H1 (cell line): ENCODE measurements around the gene COL5A1. TPM values are rescaled to one million over a fixed set of nuclear protein-coding genes. Genes with fewer than 3 reads are reported as not detected.

Experiments
- CTCF ChIA-PET: fragments of 300-600 bp; sonication (Branson Sonifier 250); formaldehyde crosslinking; loops from one replicate; lab custom pipeline; 2021; ENCODE audit not compliant: partially characterized antibody; lab: Charles Lee
- POLR2A ChIA-PET: fragments of 300-600 bp; sonication (Branson Sonifier 250); formaldehyde crosslinking; loops from one replicate; lab custom pipeline; 2021; ENCODE audit warnings: inconsistent platforms; ENCODE audit not compliant: partially characterized antibody; lab: Charles Lee
- DNase-seq, 2 experiments: peaks; one replicate each; pipeline versions ENCODE4 v3.0.0 to v3.0.0-alpha.2; 2010 to 2022; ENCODE audit warnings: low spot score in 2 of 2, low read depth in 1 of 2, mixed read lengths in 1 of 2
- FAIRE-seq: peaks from 2 replicates; lab custom pipeline; 2011; peaks lifted over from hg19 to GRCh38; lab: Jason Lieb, UNC
- H2AFZ ChIP-seq: 2 replicates; pipeline ENCODE4 v1.8.1; 2012; ENCODE audit warnings: low read length, inconsistent platforms
- H2AK5ac ChIP-seq: 2 replicates; pipeline ENCODE4 v1.6.1; 2013; ENCODE audit warnings: low read depth, low read length
- H2BK120ac ChIP-seq: replicated peaks from 2 replicates; pipeline ENCODE3; 2013; ENCODE audit warnings: low read depth, low read length, inconsistent platforms
- H2BK12ac ChIP-seq: 2 replicates; pipeline ENCODE4 v1.6.1; 2013; ENCODE audit warnings: low read depth, low read length
- H2BK15ac ChIP-seq: 2 replicates; pipeline ENCODE4 v1.6.1; 2013; ENCODE audit warnings: low read length
- H2BK20ac ChIP-seq: 2 replicates; pipeline ENCODE4 v1.6.1; 2013; ENCODE audit warnings: low read length
- H2BK5ac ChIP-seq: 2 replicates; pipeline ENCODE4 v1.6.1; 2013; ENCODE audit warnings: low read depth, low read length
- H3K14ac ChIP-seq: 2 replicates; pipeline ENCODE4 v1.6.1; 2013; ENCODE audit warnings: inconsistent platforms; ENCODE audit not compliant: insufficient read length
- H3K18ac ChIP-seq: 2 replicates; pipeline ENCODE4 v1.6.1; 2013; ENCODE audit warnings: low read length; ENCODE audit errors: extremely low read depth
- H3K23ac ChIP-seq: 2 replicates; pipeline ENCODE4 v1.6.1; 2013; ENCODE audit warnings: inconsistent platforms; ENCODE audit not compliant: insufficient read length
- H3K23me2 ChIP-seq: 2 replicates; pipeline ENCODE4 v1.6.1; 2013; ENCODE audit warnings: low read depth, low read length
- H3K27ac ChIP-seq: 2 replicates; pipeline ENCODE4 v1.6.1; 2011; ENCODE audit warnings: low read depth, low read length, inconsistent platforms
- H3K27me3 ChIP-seq, 4 experiments: replicated peaks in 1 of 4; 1 replicate in 1 of 4; 2 replicates in 3 of 4; pipeline versions ENCODE4 v1.6.1 to v1.8.1; 2011 to 2013; ENCODE audit warnings: low read length in 3 of 4, mild to moderate bottlenecking in 3 of 4, inconsistent platforms in 2 of 4, mixed read lengths in 2 of 4, moderate library complexity in 1 of 4; ENCODE audit not compliant: control insufficient read depth in 3 of 4, insufficient read depth in 3 of 4; ENCODE audit errors: extremely low read depth in 1 of 4
- H3K36me3 ChIP-seq, 4 experiments: 2 replicates each; pipeline versions ENCODE4 v1.6.1 to v1.8.1; 2011 to 2013; ENCODE audit warnings: mild to moderate bottlenecking in 4 of 4, low read length in 3 of 4, moderate library complexity in 2 of 4, control low read depth in 1 of 4, inconsistent platforms in 1 of 4; ENCODE audit not compliant: insufficient read depth in 4 of 4, control insufficient read depth in 2 of 4
- H3K4ac ChIP-seq: replicated peaks from 2 replicates; pipeline ENCODE3; 2013; ENCODE audit warnings: low read length, low read depth, mixed read lengths, inconsistent platforms; ENCODE audit not compliant: insufficient read length
- H3K4me1 ChIP-seq, 4 experiments: replicated peaks in 1 of 4; 1 replicate in 1 of 4; 2 replicates in 3 of 4; pipeline versions ENCODE4 v1.6.1 to v1.8.1; 2011 to 2013; ENCODE audit warnings: low read length in 3 of 4, inconsistent platforms in 2 of 4, mixed read lengths in 1 of 4; ENCODE audit not compliant: insufficient read depth in 4 of 4, control insufficient read depth in 3 of 4
- H3K4me2 ChIP-seq, 2 experiments: 2 replicates each; pipeline versions ENCODE4 v1.6.1 to v1.8.1; 2011 to 2013; ENCODE audit warnings: low read depth in 2 of 2, low read length in 2 of 2, control low read depth in 1 of 2, inconsistent platforms in 1 of 2, mild to moderate bottlenecking in 1 of 2; ENCODE audit not compliant: insufficient read depth in 1 of 2
- H3K4me3 ChIP-seq, 4 experiments: fragments of 200-600, 300-600 bp in 1 of 4; sonication (generic), shearing (Covaris generic), sonication (Bioruptor Twin) in 1 of 4; 2 replicates each; pipeline versions ENCODE4 v1.5.1 to v1.8.1; 2011 to 2016; ENCODE audit warnings: low read length in 4 of 4, low read depth in 3 of 4, control low read depth in 2 of 4, inconsistent platforms in 2 of 4, mild to moderate bottlenecking in 2 of 4, mixed read lengths in 1 of 4, moderate library complexity in 1 of 4; ENCODE audit not compliant: insufficient read depth in 2 of 4; ENCODE audit errors: extremely low read depth in 1 of 4
- H3K56ac ChIP-seq: replicated peaks from 2 replicates; pipeline ENCODE3; 2013; ENCODE audit warnings: low read depth, mild to moderate bottlenecking, mixed read lengths, low read length, inconsistent platforms; ENCODE audit not compliant: insufficient read length
- H3K79me1 ChIP-seq: 2 replicates; pipeline ENCODE4 v1.6.1; 2013; ENCODE audit warnings: low read depth, low read length, control low read depth
- H3K79me2 ChIP-seq, 2 experiments: 2 replicates each; pipeline versions ENCODE4 v1.6.1 to v1.8.1; 2012 to 2013; ENCODE audit warnings: low read length in 2 of 2, mild to moderate bottlenecking in 2 of 2, inconsistent platforms in 1 of 2; ENCODE audit not compliant: insufficient read depth in 2 of 2, control insufficient read depth in 1 of 2
- H3K9ac ChIP-seq, 4 experiments: replicated peaks in 1 of 4; 1 replicate in 1 of 4; 2 replicates in 3 of 4; pipeline versions ENCODE4 v1.6.1 to v1.8.1; 2011 to 2013; ENCODE audit warnings: low read depth in 3 of 4, low read length in 3 of 4, control low read depth in 2 of 4, mild to moderate bottlenecking in 2 of 4, moderate library complexity in 2 of 4, inconsistent platforms in 1 of 4; ENCODE audit errors: extremely low read depth in 1 of 4
- H3K9me3 ChIP-seq, 2 experiments: 2 replicates each; pipeline versions ENCODE4 v1.6.1 to v1.8.1; 2012 to 2013; ENCODE audit warnings: mild to moderate bottlenecking in 2 of 2, moderate library complexity in 2 of 2, control low read depth in 1 of 2, inconsistent platforms in 1 of 2, low read depth in 1 of 2, low read length in 1 of 2, mixed read lengths in 1 of 2; ENCODE audit not compliant: insufficient read depth in 2 of 2
- H4K20me1 ChIP-seq, 2 experiments: replicated peaks in 1 of 2; 2 replicates each; pipeline versions ENCODE3 to v1.8.1; 2011 to 2013; ENCODE audit warnings: inconsistent platforms in 2 of 2, low read length in 2 of 2, mild to moderate bottlenecking in 1 of 2; ENCODE audit not compliant: insufficient read depth in 2 of 2, control insufficient read depth in 1 of 2
- H4K5ac ChIP-seq: 2 replicates; pipeline ENCODE4 v1.6.1; 2013; ENCODE audit warnings: low read length, low read depth, mixed read lengths, inconsistent platforms; ENCODE audit not compliant: insufficient read length
- H4K8ac ChIP-seq: 2 replicates; pipeline ENCODE4 v1.8.0; 2013; ENCODE audit warnings: mild to moderate bottlenecking, moderate library complexity, low read length, inconsistent platforms; ENCODE audit not compliant: insufficient read depth; ENCODE audit errors: extremely low read depth
- H4K91ac ChIP-seq: replicated peaks from 2 replicates; pipeline ENCODE3; 2013; ENCODE audit warnings: low read length, mixed read lengths, inconsistent platforms; ENCODE audit not compliant: insufficient read length
- WGBS, 2 experiments: shearing (Covaris generic) in 1 of 2; methylation state at CpG; one replicate each; pipeline versions ENCODE4 v1.1.6 to v1.1.7; 2013 to 2015; ENCODE audit warnings: low lambda C conversion rate in 2 of 2, mixed read lengths in 2 of 2, inconsistent platforms in 1 of 2, low coverage in 1 of 2, missing lambda C conversion rate in 1 of 2; ENCODE audit not compliant: insufficient replicate concordance in 2 of 2, insufficient coverage in 1 of 2, insufficient read length in 1 of 2; ENCODE audit errors: extremely low coverage in 1 of 2, missing lambda C conversion rate in 1 of 2; 5-methylcytosine and 5-hydroxymethylcytosine counted together
- polyA plus RNA-seq, 7 experiments: library from polyadenylated mRNA; depleted of rRNA in 3 of 7; stranded (reverse) in 5 of 7; unstranded in 2 of 7; fragments of >200 nt in 5 of 7; fragments of 200-250 nt in 2 of 7; gene quantifications; 1 replicate in 5 of 7; 2 replicates in 1 of 7; 4 replicates in 1 of 7; pipeline versions ENCODE4 v1.2.1 to v1.2.3, GENCODE V29; 2011 to 2013; ENCODE audit warnings: missing spikeins in 2 of 7, mixed read lengths in 2 of 7
- total RNA-seq: library from RNA; stranded (reverse); fragmentation: NEBNext Ultra II Directional; extraction: Animal tissue kit (Norgen Biotek cat#: 25700); gene quantifications from 2 replicates; pipeline ENCODE4 v1.2.1, GENCODE V29; 2021

Gene COL5A1
- total and polyA plus RNA-seq, 2 of the 8 experiments (the other 6 are each of a cell fraction or from before 2014, with no cell fraction given): 3.8 to 12.0 TPM

DNA sequence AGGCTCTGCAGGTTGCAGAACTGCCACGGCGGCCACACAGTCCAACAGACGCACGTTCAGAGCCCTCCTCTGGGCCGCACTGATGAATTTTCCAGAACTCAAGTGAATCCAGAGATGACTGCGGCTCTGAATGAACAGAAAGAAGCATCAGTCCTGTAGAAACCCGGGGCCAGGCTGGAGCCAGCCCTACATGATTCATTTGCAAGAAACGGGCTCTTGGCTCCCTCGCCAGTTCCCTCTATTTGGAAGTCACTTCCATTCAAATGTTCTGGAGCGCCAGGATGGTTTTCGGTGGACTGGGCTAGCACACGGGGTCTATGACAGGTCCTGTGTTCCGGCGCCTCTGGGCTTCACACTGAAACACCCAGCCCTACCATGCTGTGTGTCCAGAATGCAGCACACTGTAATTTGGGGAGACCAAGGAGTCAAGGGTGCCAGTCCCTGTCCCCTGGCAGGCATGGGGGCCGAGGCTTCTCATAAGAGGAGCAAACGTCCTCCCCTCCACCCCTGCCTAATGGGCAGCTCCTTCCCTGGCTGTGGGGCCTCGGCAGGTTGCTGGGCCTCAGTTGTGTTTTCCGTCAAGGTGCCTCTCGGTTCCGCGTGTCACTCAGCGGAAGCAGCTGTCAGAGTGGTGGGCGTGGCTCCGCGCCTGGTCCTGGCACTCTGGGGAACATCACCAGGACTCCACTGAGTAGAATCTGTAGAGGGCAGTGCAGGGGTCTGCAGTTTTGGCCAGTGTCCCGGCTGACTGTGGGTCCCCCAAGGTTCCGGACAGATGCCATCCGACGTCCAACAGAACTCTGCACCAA lies 18.1 kb upstream of the COL5A1 start:
- DNase-seq (no peak), FAIRE-seq (no peak)
- ChIA-PET CTCF (no interaction called here), POLR2A (no interaction called here)
- Histone ChIP-seq H3K18ac (no peak overlapping the region), H3K9me3 (no peaks in the 10 kb centered on the region), H3K9ac (no peak overlapping the region), H3K79me1 (no peaks in the 10 kb centered on the region), H2BK120ac (no peak overlapping the region), H3K23ac (no peak overlapping the region), H3K4me3 (no peak overlapping the region), H4K8ac (0 out of 2 replicates have a peak overlapping the region, but pooled peaks have one; percentile 35), H2AK5ac (no peak overlapping the region), H3K36me3 (no peaks in the 10 kb centered on the region), H3K27me3 (no peaks in the 10 kb centered on the region), H3K79me2 (no peaks in the 10 kb centered on the region), H4K91ac (no peak overlapping the region), H3K56ac (no peak overlapping the region), H4K20me1 (no peaks in the 10 kb centered on the region), H2BK15ac (no peak overlapping the region), H2BK12ac (no peak overlapping the region), H2BK20ac (no peak overlapping the region), H3K14ac (no peak overlapping the region), H3K4me2 (no peak overlapping the region), H3K27ac (no peak overlapping the region), H3K4ac (no peak overlapping the region), H2AFZ (no peak overlapping the region), H2BK5ac (no peak overlapping the region), H4K5ac (no peak overlapping the region), H3K23me2 (peaks cover 2% of the 10 kb centered on the region; the same call in 1 of the 2 replicates), H3K4me1 (peaks cover 0 to 13% (median 7%) of the 10 kb centered on the region in 4 experiments; a peak in 6 of 7 replicates)
- WGBS, 2 experiments: 88% methylated on average over 28 of the region's 29 CpGs; no CpG with 5 or more reads in 1 of the 2 experiments
